ENCODE data around the gene MAP4K5. TPM values are rescaled to one million over a fixed set of nuclear protein-coding genes. Genes with fewer than 3 reads are reported as not detected.
"Not testable (repeated sequence)": the region's sequence is repeated elsewhere in the genome, so short reads cannot be mapped to it uniquely, and the experiment has no call there.

Gene MAP4K5
- polyA plus RNA-seq, 1 experiment, result 8.8 TPM

- DNase-seq (ENCODE audit: low read depth), result no peak
- H3K27me3 ChIP-seq (ENCODE audit: control insufficient read depth, insufficient read depth, low read length), result no peaks in the 10 kb centered on the region
- POLR2A ChIA-PET, result interaction anchor here (0.6 kb wide), 1 partner anchor 677 kb away, joined by 8 read pairs; the partner anchor contains the start of gene ARF6
- TF ChIP-seq CTCF (IDR thresholded peaks at IDR 0.05; ENCODE audit: insufficient read depth, low read depth, low read length), result no peak
- CTCF ChIA-PET, result interaction anchor here (0.6 to 1.3 kb wide), 3 partner anchors 10 to 193 kb away, joined by 3 to 4 read pairs (median 3); partner anchors contain the start of gene ATL1
- H3K36me3 ChIP-seq (ENCODE audit: control insufficient read depth, insufficient read depth, low read length), result no peaks in the 10 kb centered on the region
- H3K4me3 ChIP-seq (ENCODE audit: low read depth, low read length), result no peak overlapping the region
These were observed 37.4 kb upstream of the MAP4K5 start for GRCh38 chr14:50569714-50570274.

- no peak for DNase-seq (ENCODE audit: low read depth)
- Histone ChIP-seq H3K36me3 (ENCODE audit: control insufficient read depth, insufficient read depth, low read length) (no peaks in the 10 kb centered on the region), H3K27me3 (ENCODE audit: control insufficient read depth, insufficient read depth, low read length) (no peaks in the 10 kb centered on the region; the same call in 1 of the 2 replicates), H3K4me3 (ENCODE audit: low read depth, low read length) (no peak overlapping the region)
- CTCF ChIA-PET, result interaction anchor here (1.2 kb wide), 1 partner anchor 216 kb away, joined by 4 read pairs; no protein-coding TSS in a partner anchor
- POLR2A ChIA-PET, result no interaction called here
- no peak for TF ChIP-seq CTCF (IDR thresholded peaks at IDR 0.05; ENCODE audit: insufficient read depth, low read depth, low read length)
These were observed 30.5 kb upstream of the MAP4K5 start for GRCh38 chr14:50562841-50563240.

GRCh38 chr14:50560931-50561285 is 28.5 kb upstream of the MAP4K5 start:
- DNase-seq (ENCODE audit: low read depth), result peak; percentile 22
- Histone ChIP-seq H3K27me3 (ENCODE audit: control insufficient read depth, insufficient read depth, low read length) (no peaks in the 10 kb centered on the region; the same call in 1 of the 2 replicates), H3K4me3 (ENCODE audit: low read depth, low read length) (peak overlapping the region; percentile 78), H3K36me3 (ENCODE audit: control insufficient read depth, insufficient read depth, low read length) (no peaks in the 10 kb centered on the region)
- CTCF ChIA-PET, result interaction anchor here (1.0 to 2.0 kb wide), 2 partner anchors 17 to 226 kb away, joined by 3 to 11 read pairs; no protein-coding TSS in a partner anchor
- POLR2A ChIA-PET, result no interaction called here
- TF ChIP-seq CTCF (IDR thresholded peaks at IDR 0.05; ENCODE audit: insufficient read depth, low read depth, low read length), result no peak

- no peak for TF ChIP-seq CTCF (IDR thresholded peaks at IDR 0.05; ENCODE audit: insufficient read depth, low read depth, low read length)
- Histone ChIP-seq H3K4me3 (ENCODE audit: low read depth, low read length) (peak within 1 kb of the TSS; percentile 78), H3K36me3 (ENCODE audit: control insufficient read depth, insufficient read depth, low read length) (no peaks in the 10 kb centered on the region), H3K27me3 (ENCODE audit: control insufficient read depth, insufficient read depth, low read length) (no peaks in the 10 kb centered on the region; the same call in 1 of the 2 replicates)
- CTCF ChIA-PET, result interaction anchor here (0.6 to 2.0 kb wide), 8 partner anchors 10 to 239 kb away, joined by 3 to 11 read pairs (median 3); no protein-coding TSS in a partner anchor
- POLR2A ChIA-PET, result interaction anchor here (0.6 kb wide), 4 partner anchors 118 to 536 kb away, joined by 3 to 5 read pairs (median 4); partner anchors contain the start of gene NIN
- DNase-seq (ENCODE audit: low read depth), result no peak
These were observed 27.9 kb upstream of the MAP4K5 start, which contains the start of gene ATL1 for GRCh38 chr14:50559990-50560930. Gene ATL1, plus strand, starts transcription at chr14:50560145. Its CDS starts 121 bp downstream, at chr14:50560266.

DNA sequence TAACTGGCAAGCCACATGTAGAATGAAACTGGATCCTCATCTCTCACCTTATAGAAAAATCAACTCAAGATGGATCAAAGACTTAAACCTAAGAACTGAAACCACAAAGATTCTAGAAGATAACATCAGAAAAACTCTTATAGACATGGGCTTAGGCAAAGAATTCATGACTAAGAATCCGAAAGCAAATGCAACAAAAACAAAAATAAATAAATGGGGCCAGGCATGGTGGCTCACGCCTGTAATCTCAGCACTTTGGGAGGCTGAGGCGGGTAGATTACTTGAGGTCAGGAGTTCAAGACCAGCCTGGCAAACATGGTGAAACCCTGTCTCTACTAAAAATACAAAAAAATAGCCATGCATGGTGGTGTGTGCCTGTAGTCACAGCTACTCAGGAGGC is 20.4 kb upstream of the MAP4K5 start:
- H3K36me3 ChIP-seq (ENCODE audit: control insufficient read depth, insufficient read depth, low read length); DNase-seq (ENCODE audit: low read depth); H3K27me3 ChIP-seq (ENCODE audit: control insufficient read depth, insufficient read depth, low read length); POLR2A ChIA-PET; H3K4me3 ChIP-seq (ENCODE audit: low read depth, low read length): not testable (repeated sequence)
- CTCF ChIA-PET, result interaction anchor here (1.7 kb wide), 1 partner anchor 8 kb away, joined by 7 read pairs; no protein-coding TSS in a partner anchor

All from BJ (cell line).